ENCODE results near the gene TMEM178A. TPM values are rescaled to one million over a fixed set of nuclear protein-coding genes. Genes with fewer than 3 reads are reported as not detected.
"Not testable (repeated sequence)": the region's sequence is repeated elsewhere in the genome, so short reads cannot be mapped to it uniquely, and the experiment has no call there.

TMEM178A gene
- total RNA-seq, 1 donor from 2014 or later: 26.9 TPM

DNA sequence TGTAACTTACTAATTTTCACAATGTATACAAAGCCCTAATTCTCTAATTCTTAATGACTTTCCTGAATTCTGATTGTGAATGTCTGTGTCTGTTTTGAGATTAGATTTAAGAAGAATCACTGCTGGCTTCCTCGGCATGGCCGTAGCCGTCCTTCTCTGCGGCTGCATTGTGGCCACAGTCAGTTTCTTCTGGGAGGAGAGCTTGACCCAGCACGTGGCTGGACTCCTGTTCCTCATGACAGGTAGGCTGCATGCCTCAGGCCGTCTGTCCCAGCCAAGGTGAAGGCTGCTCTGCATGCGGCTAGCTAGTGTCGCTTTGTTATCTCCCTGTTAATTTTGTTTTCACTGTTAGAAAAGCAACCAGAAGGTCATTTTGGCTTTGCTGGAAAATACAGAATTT, 41.2 kb downstream of the TMEM178A start:
- DNase-seq (ENCODE audit: low spot score in 2 of 2) (no peak), FAIRE-seq (no peak)

DNA sequence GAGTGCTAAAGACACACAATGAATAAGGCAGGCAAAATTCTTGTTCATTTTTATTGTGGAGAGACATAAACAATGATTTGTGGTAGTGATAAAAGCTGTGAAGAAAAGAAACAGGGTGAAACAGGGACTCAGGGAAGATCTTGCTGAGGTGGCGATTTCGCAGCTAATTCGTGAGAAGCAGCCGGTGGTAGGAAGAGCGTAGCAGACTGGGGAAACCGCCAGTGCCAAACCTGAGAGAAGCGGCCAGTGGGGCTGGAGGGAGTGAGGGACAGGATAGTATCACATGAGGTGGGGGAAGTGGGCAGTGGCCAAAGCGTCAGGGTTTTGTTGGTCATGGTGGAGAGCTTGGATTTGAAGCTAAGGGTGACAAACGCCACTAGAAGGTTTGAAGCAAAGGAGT, 42.3 kb downstream of the TMEM178A start:
- FAIRE-seq (no peak), DNase-seq (ENCODE audit: low spot score in 2 of 2) (no peak)

- FAIRE-seq: no peak
- no peak for DNase-seq (ENCODE audit: low spot score in 2 of 2)
These were observed 45.1 kb downstream of the TMEM178A start for GRCh38 chr2:39710807-39711206.

GRCh38 chr2:39712953-39713352, 47.2 kb downstream of the TMEM178A start:
- no peak for FAIRE-seq
- no peak for DNase-seq (ENCODE audit: low spot score in 2 of 2)

- peak; percentile 99 for FAIRE-seq
- DNase-seq (ENCODE audit: low spot score in 2 of 2): peak; percentile 22 to 44
These were observed 49.4 kb downstream of the TMEM178A start for GRCh38 chr2:39715095-39715494.

DNA sequence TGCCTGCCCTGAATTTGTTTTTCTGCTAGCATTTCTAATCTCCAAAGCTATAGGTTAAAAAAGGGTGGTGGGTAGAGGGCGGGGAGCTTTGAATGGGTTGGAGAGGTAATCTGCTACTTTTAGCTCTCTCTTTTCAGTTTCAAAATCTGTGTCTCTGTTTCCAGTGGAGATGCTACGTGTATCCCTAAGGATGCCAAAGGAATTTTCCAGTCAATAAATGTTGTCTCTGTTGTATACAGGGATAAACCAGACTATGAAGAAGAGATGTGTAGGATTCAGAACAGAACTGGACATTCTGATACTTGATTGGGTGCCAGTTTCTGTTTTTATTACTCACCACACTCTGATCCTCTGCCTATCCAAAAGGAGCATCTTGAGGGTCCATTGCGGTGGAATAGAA, 50.1 kb downstream of the TMEM178A start:
- no peak for DNase-seq (ENCODE audit: low spot score in 2 of 2)
- FAIRE-seq: no peak

DNA sequence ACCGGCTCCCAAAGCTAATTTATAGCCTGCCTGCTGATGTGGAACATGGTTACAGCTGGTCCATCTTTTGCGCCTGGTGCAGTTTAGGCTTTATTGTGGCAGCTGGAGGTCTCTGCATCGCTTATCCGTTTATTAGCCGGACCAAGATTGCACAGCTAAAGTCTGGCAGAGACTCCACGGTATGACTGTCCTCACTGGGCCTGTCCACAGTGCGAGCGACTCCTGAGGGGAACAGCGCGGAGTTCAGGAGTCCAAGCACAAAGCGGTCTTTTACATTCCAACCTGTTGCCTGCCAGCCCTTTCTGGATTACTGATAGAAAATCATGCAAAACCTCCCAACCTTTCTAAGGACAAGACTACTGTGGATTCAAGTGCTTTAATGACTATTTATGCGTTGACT, 51.4 kb downstream of the TMEM178A start:
- FAIRE-seq: no peak

GRCh38 chr2:39718483-39718882, 52.8 kb downstream of the TMEM178A start:
- FAIRE-seq: no peak
- DNase-seq (ENCODE audit: low spot score in 2 of 2): no peak

More for the DNA sequence above, 51.4 kb downstream of the TMEM178A start:
- no peak for DNase-seq (ENCODE audit: low spot score in 2 of 2)

DNA sequence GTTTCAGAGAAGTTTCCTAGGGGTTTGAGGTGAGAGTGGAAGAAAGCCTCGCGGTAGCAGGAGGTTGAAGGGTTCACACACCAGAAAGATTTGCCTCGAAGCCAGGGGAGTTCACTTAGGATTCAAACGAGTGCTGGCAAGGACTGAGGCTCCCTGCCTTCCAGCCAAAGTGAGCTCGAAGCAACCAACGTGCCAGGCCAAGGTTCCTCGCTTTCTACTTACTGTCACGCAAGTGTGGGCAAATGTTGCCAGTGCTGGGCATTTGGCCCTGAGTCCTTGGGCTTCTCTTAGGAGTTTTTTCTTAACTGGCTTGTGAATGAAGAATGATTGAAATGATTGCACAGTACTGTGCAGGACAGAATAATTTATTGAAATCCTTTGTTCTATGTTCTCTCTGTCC, 53.6 kb downstream of the TMEM178A start:
- DNase-seq (ENCODE audit: low spot score in 2 of 2): no peak
- no peak for FAIRE-seq

DNA sequence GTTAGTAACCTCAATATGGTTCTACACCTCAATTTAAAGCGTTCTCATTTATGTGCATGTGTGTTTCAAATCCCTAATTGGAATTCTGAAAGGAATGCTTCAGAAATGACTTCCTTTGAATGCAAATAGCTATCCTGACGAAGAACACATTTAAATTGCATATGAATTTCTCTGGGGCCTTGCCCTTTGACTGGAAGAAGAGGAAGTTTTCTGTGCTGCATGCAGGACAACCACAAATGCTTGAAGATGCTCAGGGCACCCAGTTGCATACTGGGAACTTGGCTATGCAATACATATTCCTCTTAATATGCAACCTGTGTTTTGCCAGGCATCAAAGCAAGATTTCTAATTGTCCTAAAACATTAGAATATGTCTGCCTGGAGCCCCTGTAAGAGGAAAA, 55.3 kb downstream of the TMEM178A start:
- FAIRE-seq: no peak
- DNase-seq (ENCODE audit: low spot score in 2 of 2): no peak

DNA sequence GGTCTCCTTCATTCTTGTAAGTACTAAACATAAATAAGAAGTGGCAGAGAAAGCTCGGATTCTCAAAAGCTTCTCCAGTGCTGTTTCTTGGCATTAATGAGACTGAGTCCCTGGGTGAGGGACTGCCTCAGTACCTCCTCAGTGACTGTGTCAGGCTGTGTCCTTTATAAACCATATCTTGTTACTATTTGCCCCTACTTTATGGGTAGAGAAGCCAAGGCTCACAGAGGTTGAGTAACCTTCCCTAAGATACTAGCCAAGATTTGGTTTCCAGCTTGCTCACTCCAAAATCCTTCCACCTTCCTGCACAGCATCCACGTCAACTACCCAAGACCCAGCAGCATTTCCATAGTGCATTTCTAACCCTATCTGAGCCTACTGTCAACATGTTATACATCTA, 57.8 kb downstream of the TMEM178A start:
- DNase-seq (ENCODE audit: low spot score in 2 of 2): no peak
- FAIRE-seq: no peak

DNA sequence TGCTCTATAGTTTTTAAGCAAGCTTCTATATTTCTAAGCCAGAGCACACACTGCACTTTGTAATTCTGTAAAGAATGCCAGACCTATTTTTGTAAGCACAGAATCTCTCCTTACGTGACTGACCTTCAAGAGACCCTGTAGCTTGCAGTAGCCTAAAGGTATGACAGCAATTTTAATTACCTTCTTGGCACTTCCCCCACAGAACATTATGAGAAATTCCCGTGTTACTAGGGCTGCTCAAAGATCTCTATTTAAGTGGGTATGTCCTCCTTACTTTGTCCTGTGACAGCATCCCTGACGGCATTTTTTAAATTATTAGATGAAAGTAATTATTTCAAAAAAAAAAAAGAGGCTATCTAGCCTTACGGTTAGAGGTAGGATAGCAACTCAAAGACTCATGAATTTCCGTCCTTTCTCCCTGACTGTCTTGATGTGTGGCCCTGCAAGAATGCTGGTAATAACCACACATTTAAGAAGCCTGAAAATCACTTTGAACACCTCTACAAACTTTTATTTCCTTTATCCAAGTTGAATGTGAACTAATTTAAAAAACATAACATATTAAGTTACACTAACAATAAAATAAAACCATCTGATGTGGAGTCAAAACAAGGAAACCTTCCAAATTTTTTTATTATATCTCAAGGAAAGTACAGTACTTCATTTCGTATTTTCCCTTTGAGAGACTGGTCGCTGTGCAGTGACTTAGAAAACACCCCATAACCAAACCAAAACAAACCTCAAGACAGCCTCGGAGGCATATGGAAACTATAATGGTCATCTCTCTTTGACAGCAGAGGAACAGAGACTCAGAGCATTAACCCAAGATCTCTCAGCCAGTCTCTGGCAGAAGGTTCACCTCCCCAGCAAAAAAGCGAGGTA, 58.5 kb downstream of the TMEM178A start:
- no peak for DNase-seq (ENCODE audit: low spot score in 2 of 2)
- FAIRE-seq: no peak

DNA sequence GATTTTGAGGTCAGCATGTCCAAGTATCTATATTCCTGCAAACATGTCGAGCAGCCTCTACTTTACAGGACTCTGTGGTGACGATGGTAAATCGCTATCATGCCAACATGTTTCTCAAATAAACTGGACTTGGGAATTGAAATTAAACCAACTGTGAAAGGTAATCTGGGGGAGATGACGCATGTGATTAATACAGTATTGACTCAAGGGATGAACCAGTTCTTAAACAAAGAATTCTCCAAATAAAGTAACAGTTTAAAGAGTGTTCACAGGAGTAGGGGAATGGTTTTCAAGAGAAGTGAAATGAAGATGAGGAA, 59.1 kb downstream of the TMEM178A start:
- no peak for FAIRE-seq
- no peak for DNase-seq (ENCODE audit: low spot score in 2 of 2)

GRCh38 chr2:39725401-39725800, 59.7 kb downstream of the TMEM178A start:
- FAIRE-seq: no peak

GRCh38 chr2:39728085-39728484, 62.4 kb downstream of the TMEM178A start:
- not testable (repeated sequence) for FAIRE-seq; DNase-seq (ENCODE audit: low spot score in 2 of 2)

More at GRCh38 chr2:39725401-39725800, 59.7 kb downstream of the TMEM178A start:
- DNase-seq (ENCODE audit: low spot score in 2 of 2): no peak

DNA sequence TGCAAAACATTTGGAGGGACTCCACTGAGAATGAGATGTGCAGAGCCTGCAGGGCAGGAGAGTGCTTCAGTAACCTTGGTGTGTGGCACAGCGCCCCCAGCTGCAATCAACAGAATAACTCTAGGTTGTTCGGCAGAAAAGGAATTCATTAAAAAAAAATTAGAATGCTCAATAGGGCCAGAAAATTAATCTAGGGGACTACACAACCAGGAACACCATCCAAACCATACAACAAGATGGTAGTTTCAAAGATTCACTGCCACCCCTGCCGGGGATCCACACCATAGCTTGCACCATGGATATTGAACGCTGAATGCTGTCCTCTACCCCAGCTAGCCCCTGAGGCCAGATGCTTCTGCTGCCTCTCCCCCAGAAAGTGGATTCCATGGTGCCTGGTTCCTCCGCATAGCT, 63.2 kb downstream of the TMEM178A start:
- FAIRE-seq (no peak), DNase-seq (ENCODE audit: low spot score in 2 of 2) (no peak)

- DNase-seq (ENCODE audit: low spot score in 2 of 2) (no peak), FAIRE-seq (no peak)
These were observed 64.6 kb downstream of the TMEM178A start for GRCh38 chr2:39730276-39730675.

DNA sequence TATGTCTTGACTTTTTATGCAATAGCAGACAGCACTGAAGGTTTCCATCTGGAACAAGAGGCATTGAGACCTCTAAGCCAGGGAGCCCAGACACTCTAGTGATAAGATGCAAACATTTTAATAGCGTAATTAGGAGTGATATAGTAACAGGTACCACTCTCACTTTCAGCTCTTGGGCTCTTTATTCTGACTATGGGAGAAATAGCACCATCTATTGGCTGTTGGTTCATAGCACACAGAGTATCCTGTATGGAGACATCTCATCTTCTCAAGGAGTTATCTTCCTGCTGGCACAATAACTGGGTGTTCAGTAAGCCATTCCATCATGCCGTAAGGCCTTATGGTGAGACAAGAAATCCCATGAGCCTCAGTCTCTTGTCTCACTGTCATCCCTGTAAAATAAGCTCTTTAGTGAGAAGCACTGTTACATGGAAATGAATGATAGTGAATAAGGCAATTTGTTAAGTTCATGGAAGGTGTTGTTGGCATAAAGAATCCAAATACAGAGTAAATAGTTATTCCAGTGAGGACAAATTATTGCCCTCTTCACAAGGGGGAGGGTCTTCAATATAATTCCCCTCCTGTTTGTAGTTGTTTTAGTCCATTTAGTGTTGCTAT, 65.1 kb downstream of the TMEM178A start:
- FAIRE-seq: no peak

GRCh38 chr2:39731546-39731945, 65.8 kb downstream of the TMEM178A start:
- DNase-seq (ENCODE audit: low spot score in 2 of 2) (no peak), FAIRE-seq (no peak)

More for the DNA sequence above, 65.1 kb downstream of the TMEM178A start:
- no peak for DNase-seq (ENCODE audit: low spot score in 2 of 2)

GRCh38 chr2:39732482-39732881, 66.8 kb downstream of the TMEM178A start:
- FAIRE-seq: no peak
- DNase-seq (ENCODE audit: low spot score in 2 of 2): no peak

DNA sequence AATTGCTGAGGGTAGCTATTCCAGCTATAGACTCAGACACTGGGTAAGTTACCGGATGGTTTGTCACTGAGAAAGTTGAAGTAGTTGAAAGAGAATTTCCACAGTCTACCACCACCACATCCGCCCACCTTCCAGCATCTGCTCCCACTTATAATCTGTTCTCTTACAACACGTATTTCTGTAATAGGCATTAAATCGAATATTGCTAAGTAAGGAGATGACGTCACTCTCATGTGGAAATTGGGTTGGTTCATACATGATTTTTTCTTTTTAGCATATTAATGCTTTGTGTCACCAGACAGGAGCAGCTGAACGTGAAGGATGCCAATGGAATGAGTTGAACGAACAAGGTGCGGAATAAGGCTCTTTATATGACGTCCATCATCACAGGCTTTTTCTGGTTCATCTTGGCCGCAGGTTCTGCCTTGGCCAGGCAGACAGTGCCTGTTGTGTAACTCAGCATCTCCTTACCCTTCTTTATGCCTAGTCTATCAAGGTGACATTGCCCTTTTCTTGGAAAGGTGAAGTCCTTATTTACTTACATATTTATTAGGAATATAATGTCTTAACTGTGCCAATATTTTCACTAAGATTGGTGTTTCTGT, 67.5 kb downstream of the TMEM178A start:
- DNase-seq (ENCODE audit: low spot score in 2 of 2) (no peak), FAIRE-seq (no peak)

DNA sequence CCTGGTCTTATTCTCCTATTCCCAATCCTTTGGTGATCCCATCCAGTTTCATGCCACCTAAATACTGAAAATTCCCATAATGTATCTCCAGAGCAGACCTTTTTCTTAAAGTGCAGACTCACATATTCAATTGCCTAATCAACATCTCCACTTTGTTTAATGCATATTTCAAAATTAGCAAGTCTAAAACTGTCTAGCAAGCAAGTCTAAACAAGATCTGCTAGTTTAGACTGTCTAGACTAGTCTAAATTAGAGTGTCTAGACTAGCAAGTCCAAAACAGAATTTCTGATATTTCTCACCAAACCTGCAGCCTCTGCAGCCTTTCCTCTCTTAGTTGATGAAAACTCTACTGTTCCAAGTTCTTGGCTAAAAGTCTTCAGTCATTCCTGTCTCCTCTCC, 68.7 kb downstream of the TMEM178A start:
- FAIRE-seq: no peak
- DNase-seq (ENCODE audit: low spot score in 2 of 2): no peak
